NOMO-1 (cell line): ENCODE results near the gene SLC6A2.

Experiments
- DNase-seq, 2 experiments: peaks; one replicate each; lab custom pipeline; 2025; ENCODE audit not compliant: unreplicated experiment in 2 of 2; lab: John Stamatoyannopoulos, UW

SLC6A2 gene

DNA sequence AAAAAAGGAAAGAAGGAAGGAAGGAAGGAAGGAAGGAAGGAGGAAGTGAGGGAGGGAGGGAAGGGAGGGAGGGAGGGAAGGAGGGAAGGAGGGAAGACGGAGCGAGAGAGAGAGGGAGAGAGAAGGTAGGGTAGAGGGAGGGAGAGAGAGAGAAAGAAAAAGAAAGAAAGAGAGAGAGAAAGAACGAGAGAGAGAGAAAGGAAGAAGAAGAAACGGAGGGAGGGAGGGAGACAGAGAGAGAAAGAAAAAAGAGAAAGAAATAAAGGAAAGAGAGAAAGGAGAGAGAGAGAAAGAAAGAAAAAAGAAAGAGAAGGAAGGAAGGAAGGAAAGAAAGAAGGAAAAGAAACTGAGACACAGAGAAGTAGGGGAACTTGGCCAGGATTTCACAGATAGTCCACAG is 8.4 kb upstream of the SLC6A2 start:
- DNase-seq, result no peak

GRCh38 chr16:55647798-55648197 is 8.0 kb upstream of the SLC6A2 start:
- no peak for DNase-seq

DNA sequence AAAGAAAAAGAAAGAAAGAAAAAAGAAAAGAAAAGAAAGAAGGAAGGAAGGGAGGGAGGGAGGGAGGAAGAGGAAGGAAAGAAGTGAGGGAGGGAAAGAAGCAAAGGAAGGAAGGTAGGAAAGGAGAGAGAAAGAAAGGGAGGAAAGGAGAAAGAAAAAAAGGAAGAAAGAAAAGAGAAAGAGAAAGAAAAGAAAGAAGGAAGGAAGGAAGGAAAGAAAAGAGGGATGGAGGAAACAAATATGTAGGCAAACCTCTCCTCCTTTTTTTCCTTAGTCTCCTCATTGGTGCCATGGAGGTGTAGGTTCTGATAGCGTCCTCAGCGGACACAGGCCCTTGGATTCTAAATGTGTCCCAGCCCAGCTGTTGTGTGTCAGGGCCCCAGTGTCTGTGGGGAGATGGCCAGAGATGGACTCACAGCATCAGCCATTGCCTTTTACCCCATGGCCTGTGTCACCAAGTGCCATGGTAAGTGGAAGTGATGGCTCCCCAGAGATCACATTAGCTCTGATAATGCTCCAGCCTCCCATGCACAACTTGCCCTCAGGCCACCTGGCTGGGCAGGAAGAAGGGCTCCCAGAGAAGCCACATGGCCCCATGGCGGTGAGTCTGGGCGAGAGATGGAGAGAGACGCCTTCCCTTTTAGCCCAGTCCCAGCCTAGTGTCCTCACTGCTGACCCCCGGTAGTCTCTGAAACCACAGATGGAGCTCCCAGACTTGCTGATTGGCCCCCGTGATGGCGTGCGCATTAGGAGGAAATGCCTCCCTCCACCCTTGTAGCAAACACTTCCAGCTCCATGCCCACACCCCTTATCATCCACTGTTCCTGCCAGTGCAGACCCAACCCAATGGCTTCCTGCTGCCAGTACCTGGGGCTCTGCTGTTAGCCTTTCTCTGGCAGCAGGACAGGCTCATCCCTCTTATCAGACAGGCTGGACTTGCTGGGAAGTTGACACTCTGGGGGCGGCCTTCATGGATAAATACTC is 3.7 kb upstream of the SLC6A2 start:
- DNase-seq, result no peak

GRCh38 chr16:55653106-55653505 is 2.7 kb upstream of the SLC6A2 start:
- no peak for DNase-seq

DNA sequence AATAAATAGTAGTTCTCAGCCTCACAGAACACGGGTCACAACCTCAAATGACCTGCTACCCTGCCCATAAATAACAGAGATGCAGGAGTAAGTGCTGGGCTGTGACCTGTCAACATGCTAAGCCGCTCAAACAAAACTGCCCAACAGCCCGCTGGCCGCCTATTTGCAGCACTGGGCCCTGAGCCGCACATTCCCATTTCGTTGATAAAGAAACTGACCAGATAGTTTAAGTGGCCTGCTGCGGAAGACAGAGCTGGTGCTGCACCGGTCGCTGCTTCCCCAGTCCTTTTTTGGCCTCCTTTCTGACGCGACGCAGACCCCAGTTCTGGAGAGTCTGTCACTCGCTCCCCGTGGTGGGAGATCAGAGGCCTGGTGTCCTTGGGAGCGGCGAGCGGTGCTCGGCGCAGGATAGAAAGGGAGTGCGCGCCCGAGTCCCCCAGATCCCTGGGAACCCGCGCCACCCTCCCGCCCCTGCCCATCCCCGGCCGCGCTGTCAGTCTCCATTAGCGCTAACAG is 349 bp upstream of the SLC6A2 start:
- no peak for DNase-seq

GRCh38 chr16:55656691-55657092 is 904 bp downstream of the SLC6A2 start:
- DNase-seq, result no peak

- no peak for DNase-seq
Observed at GRCh38 chr16:55657616-55658015, 1.8 kb downstream of the SLC6A2 start.

- no peak for DNase-seq
Observed at GRCh38 chr16:55658898-55659420, 3.2 kb downstream of the SLC6A2 start.

DNA sequence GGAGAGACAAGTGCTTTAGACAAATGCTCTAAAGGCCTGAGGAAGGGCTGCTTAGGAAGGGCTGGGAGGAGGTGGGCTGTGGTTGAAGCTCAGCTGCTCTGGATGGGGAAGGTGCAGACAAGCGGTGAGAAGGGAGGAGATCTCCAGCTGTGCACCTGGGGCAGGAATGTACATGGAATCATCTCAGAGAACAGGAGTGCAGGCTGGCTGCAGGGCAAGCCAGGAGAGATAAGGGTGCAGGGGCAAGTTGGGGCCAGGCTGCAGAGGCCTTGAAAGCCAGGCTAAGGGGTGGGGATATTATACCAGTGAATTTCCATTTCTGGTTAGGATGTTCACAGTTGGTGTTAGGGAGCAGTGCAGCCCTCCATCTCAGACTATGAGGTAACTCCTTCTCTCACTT is 4.2 kb downstream of the SLC6A2 start:
- DNase-seq, result no peak

GRCh38 chr16:55660828-55661227 is 5.0 kb downstream of the SLC6A2 start:
- DNase-seq, result no peak

GRCh38 chr16:55661941-55662643 is 6.3 kb downstream of the SLC6A2 start:
- no peak for DNase-seq

DNA sequence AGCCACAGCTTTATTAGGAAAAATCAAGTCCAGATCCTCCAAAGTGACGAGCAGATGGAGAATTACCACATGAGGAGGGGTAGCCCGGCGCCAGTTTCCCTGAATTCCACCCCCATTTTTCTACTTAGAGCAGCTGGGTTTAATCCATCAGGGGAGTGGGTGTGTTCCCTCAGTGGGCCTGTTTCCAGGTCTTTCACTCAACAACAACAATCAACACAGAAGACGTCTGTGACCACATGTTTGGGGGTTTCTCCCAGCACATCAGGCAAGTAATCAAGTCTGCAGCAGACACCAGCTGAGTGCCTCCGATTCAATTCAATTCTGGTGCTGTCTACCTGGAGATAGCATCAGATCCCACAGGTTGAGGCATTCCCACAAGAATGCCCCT is 6.8 kb downstream of the SLC6A2 start:
- DNase-seq, result no peak

DNA sequence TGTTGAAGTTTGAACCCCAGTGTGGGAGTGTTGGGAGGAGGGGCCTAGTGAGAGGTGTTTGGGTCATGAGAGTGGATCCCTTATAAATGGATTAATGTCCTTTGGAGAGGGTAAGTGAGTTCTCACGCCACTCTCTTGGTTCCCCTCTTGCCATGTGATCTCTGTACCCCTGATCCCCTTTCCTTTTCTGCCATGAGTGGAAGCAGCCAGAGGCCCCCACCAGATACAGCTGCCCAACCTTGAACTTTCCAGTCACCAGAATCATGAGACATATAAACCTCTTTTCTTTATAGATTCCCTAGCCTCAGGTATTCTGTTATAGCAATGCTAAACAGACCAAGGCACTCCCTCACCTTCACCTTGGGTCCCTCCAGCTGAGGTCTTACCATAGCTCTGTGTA is 7.4 kb downstream of the SLC6A2 start:
- DNase-seq, result no peak

DNA sequence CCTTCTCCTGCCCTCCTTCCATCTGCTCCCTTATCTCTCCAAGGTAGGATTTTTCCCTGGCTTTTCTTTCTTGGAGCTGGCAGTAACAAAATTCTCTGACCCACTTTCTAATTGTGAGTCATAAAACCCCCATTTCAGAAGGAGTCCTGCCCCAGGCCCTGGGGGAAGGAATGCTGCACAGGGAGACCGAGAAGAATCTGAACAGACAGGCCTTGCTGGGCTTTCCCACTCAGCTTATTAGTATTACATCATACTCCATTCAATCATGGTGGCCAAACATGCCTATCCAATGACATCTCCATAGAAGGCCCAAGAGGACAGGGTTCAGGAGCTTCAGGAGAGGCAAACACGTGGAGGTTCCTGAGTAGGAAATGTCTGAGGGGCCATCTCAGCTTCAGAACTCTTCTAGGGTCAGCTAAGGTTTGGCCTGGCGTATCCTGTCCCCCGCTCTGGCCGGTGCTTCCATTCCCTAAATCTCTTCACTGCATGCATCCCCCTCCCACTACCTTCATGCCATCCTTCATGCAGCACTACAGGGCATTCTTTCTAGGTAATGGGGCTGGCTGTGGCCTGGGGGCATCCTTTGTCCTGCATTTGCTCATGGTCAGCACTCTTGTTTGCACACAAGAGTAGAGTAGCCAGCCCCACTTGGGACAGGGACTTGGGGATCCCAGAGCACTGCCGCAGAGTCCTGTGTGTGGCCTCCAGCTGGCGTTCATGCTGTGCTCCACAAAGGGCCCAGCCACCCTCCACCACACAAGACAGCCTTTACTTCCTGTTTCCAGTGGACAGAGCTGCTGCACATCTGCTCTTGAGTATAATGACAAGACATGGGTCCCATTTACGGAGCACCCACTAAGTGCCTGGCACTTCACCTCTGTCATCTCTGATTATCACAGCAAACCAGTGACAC is 8.2 kb downstream of the SLC6A2 start:
- DNase-seq, result no peak

DNA sequence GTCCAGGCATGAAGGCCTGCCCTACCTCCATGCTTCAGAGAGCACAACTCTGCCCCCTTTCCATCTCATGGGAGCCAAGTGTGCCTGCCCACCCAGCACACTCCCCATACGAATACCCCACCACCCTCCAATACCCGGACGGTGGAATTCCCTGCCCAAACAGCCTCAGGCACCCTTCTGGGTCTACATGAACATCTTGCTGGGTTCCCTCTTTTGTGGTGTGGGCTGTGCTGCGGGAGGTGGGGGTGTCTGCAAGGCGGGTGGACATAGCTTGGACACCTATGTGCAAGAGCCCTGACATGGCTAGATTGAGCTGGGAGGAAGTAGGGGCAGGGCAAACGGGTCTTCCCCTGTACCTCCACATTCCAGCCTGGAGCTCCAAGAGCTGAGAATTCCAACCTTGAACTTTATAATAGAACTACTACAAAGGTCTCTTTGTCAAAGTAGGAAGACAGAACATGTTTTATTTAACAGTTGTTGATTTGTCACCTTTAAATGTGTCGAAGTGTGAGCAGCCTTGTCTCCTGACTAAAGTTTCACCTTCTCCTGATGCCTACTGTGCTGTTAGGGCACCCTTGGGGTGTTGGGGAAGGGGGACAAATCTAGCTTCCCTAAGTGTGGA is 9.1 kb downstream of the SLC6A2 start:
- no peak for DNase-seq

GRCh38 chr16:55665511-55665910 is 9.7 kb downstream of the SLC6A2 start:
- no peak for DNase-seq

GRCh38 chr16:55666012-55666411 is 10.2 kb downstream of the SLC6A2 start:
- no peak for DNase-seq

DNA sequence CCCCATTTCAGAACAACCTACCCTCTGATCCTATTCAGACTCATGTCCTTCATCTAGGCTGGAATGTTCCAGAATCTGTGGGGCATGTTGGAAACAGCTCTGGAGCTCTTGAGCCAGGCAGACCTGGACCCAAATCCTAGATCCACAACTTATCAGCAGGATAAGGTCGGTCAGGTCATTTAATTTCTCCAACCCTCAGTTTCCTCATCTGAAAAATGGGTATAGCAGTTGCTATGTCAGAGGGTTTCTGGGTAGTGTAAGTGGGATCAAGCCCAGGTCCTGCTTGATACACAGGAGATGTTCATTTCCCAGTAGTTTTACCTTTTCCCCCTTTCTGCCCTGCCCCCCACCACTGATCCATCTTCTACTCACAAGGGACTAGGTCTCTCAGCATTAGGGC is 12.0 kb downstream of the SLC6A2 start:
- no peak for DNase-seq

GRCh38 chr16:55668340-55669281 is 12.8 kb downstream of the SLC6A2 start:
- no peak for DNase-seq
